Measurements from ENCODE around the gene SOX4. TPM values are rescaled to one million over a fixed set of nuclear protein-coding genes. Genes with fewer than 3 reads are reported as not detected.

SOX4 gene
- total and polyA plus RNA-seq, 2 donors (not counting 1 experiment from before 2014, with no cell fraction given): 3.5 to 5.0 TPM

DNA sequence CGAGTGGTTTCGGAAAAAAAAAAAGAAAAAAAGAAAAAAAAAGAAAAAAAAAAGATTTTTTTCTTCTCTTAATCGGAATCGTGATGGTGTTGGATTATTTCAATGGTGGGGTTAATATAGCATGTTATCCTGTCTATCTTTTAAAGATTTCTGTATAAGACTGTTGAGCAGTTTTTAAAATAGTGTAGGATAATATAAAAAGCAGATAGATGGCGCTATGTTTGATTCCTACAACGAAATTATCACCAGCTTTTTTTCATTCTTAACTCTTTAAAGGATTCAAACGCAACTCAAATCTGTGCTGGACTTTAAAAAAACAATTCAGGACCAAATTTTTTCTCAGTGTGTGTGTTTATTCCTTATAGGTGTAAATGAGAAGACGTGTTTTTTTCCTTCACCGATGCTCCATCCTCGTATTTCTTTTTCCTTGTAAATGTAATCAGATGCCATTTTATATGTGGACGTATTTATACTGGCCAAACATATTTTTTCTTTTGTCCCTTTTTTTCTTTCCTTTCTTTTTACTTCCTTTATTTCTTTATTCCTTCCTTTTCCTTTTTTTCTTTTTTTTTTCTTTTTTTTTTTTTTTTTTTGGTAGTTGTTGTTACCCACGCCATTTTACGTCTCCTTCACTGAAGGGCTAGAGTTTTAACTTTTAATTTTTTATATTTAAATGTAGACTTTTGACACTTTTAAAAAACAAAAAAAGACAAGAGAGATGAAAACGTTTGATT lies 3.6 kb downstream of the SOX4 start:
- Mint-ChIP-seq H3K4me1 (peaks cover 29% of the 10 kb centered on the region), H3K9me3 (ENCODE audit: insufficient read depth) (no peaks in the 10 kb centered on the region), H3K4me3 (peak overlapping the region; percentile 94), H3K27me3 (peaks cover 13% of the 10 kb centered on the region), H3K27ac (peak overlapping the region; percentile 80)
- DNase-seq (peak; percentile 55), ATAC-seq (ENCODE audit: low read depth) (no peak)
- Histone ChIP-seq H3K4me2 (replicated peaks; ENCODE audit: low read depth, low read length, poor library complexity, severe bottlenecking) (peak overlapping the region; percentile 91), H3K36me3 (replicated peaks in 1 of 2; ENCODE audit: control extremely low read depth in 1 of 2, control insufficient read depth in 1 of 2, extremely low read depth in 1 of 2, insufficient read depth in 2 of 2, low read length in 1 of 2) (no peaks in the 10 kb centered on the region), H3K9me3 (ENCODE audit: control extremely low read depth in 1 of 3, control insufficient read depth in 2 of 3, insufficient read depth in 1 of 3, low read length in 2 of 3) (peaks cover 0 to 5% (median 0%) of the 10 kb centered on the region in 3 donors), H3K4me1 (ENCODE audit: control insufficient read depth in 2 of 2, insufficient read depth in 2 of 2, low read length in 2 of 2) (peaks cover 30 to 38% of the 10 kb centered on the region in 2 donors), H3K9ac (ENCODE audit: low read length) (peak overlapping the region; percentile 79), H3K27me3 (replicated peaks in 1 of 4; ENCODE audit: control extremely low read depth in 1 of 4, control insufficient read depth in 3 of 4, insufficient read depth in 4 of 4, low read length in 3 of 4) (peaks cover 0 to 14% (median 0%) of the 10 kb centered on the region in 4 experiments), H3K4me3 (ENCODE audit: control extremely low read depth in 1 of 5, extremely low read depth in 1 of 5, insufficient read depth in 1 of 5, low read depth in 2 of 5, low read length in 4 of 5) (peak overlapping the region; percentile 66 to 89 (median 71)), H3K79me2 (ENCODE audit: control insufficient read depth, insufficient read depth, low read length) (peaks cover 14% of the 10 kb centered on the region), H4K20me1 (ENCODE audit: control insufficient read depth, insufficient read depth, low read length, poor library complexity, severe bottlenecking) (no peaks in the 10 kb centered on the region), H2AFZ (ENCODE audit: insufficient read depth, low read depth, low read length, poor library complexity, severe bottlenecking) (peak overlapping the region; percentile 91), H3K27ac (ENCODE audit: low read length in 2 of 2) (peak overlapping the region; percentile 32 to 75)
- POLR2A ChIA-PET: interaction anchor here (0.7 kb wide), 1 partner anchor 90 kb away, joined by 5 read pairs; no protein-coding TSS in a partner anchor
- no peak for TF ChIP-seq EZH2 (IDR thresholded peaks at IDR 0.05; ENCODE audit: borderline replicate concordance, insufficient read depth, low read depth, low read length, poor library complexity, severe bottlenecking)
- TF ChIP-seq, protein P1, sequence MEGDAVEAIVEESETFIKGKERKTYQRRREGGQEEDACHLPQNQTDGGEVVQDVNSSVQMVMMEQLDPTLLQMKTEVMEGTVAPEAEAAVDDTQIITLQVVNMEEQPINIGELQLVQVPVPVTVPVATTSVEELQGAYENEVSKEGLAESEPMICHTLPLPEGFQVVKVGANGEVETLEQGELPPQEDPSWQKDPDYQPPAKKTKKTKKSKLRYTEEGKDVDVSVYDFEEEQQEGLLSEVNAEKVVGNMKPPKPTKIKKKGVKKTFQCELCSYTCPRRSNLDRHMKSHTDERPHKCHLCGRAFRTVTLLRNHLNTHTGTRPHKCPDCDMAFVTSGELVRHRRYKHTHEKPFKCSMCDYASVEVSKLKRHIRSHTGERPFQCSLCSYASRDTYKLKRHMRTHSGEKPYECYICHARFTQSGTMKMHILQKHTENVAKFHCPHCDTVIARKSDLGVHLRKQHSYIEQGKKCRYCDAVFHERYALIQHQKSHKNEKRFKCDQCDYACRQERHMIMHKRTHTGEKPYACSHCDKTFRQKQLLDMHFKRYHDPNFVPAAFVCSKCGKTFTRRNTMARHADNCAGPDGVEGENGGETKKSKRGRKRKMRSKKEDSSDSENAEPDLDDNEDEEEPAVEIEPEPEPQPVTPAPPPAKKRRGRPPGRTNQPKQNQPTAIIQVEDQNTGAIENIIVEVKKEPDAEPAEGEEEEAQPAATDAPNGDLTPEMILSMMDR (IDR thresholded peaks at IDR 0.05): peak; percentile 67
- CTCF ChIA-PET: interaction anchor here (0.8 to 2.5 kb wide), 3 partner anchors 8 to 1032 kb away, joined by 3 to 16 read pairs (median 3); no protein-coding TSS in a partner anchor
- intact Hi-C loops (cut with micrococcal nuclease): loop anchor here (1.0 kb wide), 1 partner anchor 8 kb away; no protein-coding TSS in a partner anchor
- WGBS (ENCODE audit: insufficient coverage): no CpG with 5 or more reads among the region's 14 CpGs

All from B cell (primary cell).